ENCODE data around the gene PROK1.

DNA sequence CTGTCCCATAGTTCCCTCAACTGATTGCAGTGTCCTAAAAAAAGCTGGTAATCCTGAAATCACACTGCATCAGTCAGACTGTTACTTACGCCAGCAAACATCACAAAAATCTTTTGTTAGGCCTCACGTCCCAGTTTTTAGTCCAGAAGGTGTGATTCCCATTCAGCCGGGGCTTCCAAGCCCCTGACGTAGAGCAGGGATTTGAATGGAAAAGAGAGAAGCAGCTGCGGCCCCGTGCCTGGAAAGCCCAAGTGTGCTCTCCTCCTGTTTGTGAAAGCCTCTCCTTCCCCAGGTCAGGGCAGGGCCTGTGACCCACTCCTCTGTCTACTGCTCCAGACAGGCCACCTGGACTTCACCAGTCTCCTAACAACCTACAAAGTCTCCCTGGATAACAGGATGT, 47.3 kb downstream of the PROK1 start:
- TF ChIP-seq CTCF (IDR thresholded peaks at IDR 0.05) (no peak), EZH2 (IDR thresholded peaks at IDR 0.05; ENCODE audit: borderline replicate concordance, insufficient read depth, low read depth, low read length, poor library complexity, severe bottlenecking) (no peak)

All from B cell (primary cell).